CD4-positive, alpha-beta T cell treated with Interleukin-4 for 1 hour (primary cell): ENCODE data around the gene PBX4.
"Not testable (repeated sequence)": the region's sequence is repeated elsewhere in the genome, so short reads cannot be mapped to it uniquely, and the experiment has no call there.

Experiments
- DNase-seq, 2 donors: peaks; one replicate each; pipeline ENCODE4 v3.0.0-alpha.2; 2020 to 2022

PBX4 gene

GRCh38 chr19:19626516-19627472 lies 8.3 kb upstream of the PBX4 start:
- DNase-seq = no peak

GRCh38 chr19:19624032-19624570 lies 5.6 kb upstream of the PBX4 start:
- no peak for DNase-seq

DNA sequence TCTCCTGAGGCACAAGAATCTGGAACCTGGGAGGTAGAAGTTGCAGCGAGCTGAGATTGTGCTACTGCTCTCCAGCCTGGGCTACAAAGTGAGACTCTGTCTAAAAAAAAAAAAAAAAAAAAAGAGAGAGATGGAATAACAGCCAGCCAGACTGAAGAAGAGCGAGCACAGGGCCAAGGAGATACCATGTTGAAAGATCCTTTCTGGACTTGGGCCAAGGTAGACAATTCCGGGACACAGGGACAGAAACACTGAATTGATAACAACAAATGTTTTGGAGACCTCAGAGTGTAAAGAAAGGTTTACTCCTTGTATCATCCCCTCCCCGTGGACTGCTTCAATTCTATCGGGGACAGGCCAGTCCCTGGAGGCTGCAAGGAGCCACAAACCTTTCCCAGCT lies 4.9 kb upstream of the PBX4 start:
- DNase-seq = no peak

- no peak for DNase-seq
Observed at GRCh38 chr19:19619849-19620210, 1.3 kb upstream of the PBX4 start.

GRCh38 chr19:19619181-19619848 lies 828 bp upstream of the PBX4 start:
- DNase-seq = no peak

DNA sequence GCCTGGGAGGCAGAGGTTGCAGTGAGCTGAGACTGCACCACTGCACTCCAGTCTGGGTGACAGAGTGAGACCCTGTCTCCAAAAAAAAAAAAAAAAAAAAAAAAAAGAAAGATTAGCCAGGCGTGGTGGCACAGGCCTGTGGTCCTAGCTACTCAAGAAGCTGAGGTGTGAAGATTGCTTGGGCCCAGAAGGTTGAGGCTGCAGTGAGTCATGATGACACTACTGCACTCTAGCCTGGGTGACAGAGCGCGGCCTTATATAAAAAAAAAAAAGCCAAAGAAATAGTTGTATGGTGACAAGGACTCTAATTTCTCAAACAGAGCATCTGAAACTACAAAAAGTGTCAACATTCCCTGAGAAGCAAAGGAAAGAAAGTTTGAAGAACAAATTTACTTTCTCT lies 3.4 kb downstream of the PBX4 start:
- DNase-seq = peak; percentile 67 to 72

GRCh38 chr19:19613506-19613905 lies 5.0 kb downstream of the PBX4 start:
- DNase-seq = no peak

- no peak for DNase-seq
Observed at GRCh38 chr19:19610376-19611202, 7.9 kb downstream of the PBX4 start.

DNA sequence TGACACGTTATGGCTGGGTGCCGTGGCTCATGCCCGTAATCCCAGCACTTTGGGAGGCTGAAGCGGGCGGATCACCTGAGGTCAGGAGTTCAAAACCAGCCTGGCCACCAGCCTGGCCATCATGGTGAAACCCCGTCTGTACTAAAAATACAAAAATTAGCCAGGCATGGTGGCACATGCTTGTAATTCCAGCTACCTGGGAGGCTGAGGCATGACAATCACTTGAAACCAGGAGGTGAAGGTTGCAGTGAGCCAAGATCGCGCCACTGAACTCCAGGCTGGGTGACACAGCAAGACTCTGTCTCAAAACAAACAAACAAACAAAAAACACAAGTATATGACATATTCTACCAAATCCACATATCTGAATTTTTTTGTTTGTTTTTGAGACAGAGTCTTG lies 11.8 kb downstream of the PBX4 start:
- not testable (repeated sequence) for DNase-seq

GRCh38 chr19:19606021-19606420 lies 12.5 kb downstream of the PBX4 start:
- peak; percentile 56 to 82 for DNase-seq

DNA sequence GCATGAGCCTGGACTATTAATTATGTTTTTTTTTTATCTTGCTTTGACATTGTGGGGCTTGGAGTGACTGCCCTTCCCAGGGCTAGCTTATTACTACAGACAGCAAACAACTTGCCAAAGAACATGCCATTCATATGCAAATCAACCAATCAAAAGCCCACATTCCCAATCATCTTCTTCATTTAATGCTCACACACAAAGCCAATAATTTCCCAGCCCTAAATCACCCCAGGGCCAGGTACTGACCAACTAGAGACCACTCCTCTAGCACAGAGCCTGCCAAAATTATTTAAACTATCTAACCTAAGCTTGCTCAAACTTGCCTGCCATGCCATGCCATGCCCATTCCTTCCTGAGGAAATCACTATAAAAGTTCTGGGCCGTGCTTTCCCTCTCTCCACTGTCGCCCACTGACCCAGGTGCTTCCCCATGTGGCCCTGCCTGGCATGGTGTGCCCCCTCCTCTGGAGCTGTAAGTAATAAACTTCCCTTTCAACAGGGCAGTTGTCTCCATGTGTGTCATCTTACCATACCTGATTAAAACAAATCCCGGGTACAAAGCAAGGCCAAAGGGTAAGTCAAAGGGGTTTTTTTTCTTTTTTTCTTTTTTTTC lies 15.7 kb downstream of the PBX4 start:
- no peak for DNase-seq

- DNase-seq = peak; percentile 42 to 77
Observed at GRCh38 chr19:19602136-19602712, 16.3 kb downstream of the PBX4 start.

DNA sequence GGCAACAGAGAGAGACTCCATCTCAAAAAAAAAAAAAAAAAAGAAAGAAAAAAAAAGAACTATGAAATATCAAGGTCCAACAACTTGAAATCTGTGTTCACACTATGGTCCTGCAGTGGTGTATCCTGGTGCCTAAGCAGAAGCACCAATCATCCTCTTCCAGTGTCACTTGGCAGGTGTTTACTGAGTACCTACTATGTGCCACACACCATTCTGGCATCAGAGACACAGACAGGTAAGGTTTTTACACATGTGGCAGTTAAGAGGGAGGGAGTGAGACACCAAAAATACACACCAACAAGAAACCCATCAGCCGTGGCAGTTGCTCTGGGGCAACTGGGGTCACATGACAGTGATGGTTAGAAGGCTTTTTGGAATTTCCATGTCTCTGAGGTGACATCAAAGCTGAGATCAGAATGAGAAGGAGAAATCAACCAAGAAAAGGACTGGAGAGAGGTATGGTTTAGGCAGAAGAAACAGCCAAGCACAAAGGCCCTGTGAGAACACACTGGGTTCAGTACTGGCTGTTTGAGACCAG lies 17.6 kb downstream of the PBX4 start:
- DNase-seq = peak in 1 of 2 donors; percentile 52

DNA sequence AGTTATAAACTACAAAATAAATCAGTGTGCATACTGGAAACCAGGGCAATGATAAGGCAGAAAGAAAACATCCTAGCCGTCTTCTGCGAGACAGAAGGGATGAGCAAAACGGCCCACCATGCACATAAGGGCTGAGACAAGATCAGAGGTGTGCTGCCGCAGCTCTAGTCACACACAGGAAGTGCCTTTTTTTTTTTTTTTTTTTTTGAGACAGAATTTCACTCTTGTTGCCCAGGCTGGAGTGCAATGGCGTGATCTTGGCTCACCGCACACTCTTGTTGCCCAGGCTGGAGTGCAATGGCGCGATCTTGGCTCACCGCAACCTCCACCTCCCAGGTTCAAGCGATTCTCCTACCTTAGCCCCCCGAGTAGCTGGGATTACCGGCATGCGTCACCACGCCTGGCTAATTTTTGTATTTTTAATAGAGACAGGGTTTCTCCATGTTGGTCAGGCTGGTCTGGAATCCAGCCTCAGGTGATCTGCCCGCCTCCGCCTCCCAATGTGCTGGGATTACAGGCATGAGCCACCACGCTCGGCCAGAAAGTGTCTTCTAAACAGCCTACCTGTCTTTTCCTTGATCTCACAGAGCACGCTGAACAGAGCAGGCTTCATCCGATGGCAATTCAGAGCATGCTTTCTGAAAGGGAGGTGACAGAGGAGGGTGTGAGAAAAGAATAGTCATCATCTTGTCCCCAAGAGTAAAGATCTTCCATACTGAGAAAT lies 19.6 kb downstream of the PBX4 start:
- peak; percentile 81 to 82 for DNase-seq

- DNase-seq = peak; percentile 79 to 94
Observed at GRCh38 chr19:19597809-19598306, 20.6 kb downstream of the PBX4 start.

DNA sequence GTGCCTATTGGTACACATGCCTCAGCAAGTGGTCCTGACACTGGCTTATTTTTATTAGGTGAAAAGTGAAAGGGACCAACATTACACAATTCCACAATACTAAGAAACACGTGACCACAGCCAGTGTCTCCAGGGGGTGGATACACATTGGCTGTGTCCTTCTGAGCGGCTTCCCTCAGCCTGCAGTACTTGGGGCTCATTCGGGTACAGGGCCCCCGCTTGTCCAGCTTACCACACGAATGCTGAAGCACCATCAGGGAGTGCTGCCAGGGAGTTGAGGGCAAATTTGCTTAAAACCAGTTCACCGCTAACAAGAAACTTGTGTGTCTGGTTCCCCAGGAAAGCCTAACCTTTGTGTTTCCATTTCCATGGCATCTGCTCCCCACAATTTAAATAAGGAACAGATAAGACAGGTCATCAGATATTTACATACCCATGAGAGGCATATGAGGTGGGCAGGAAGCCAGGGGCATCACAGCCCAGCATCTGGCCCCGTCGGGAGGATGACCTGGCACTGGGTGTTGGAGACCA lies 23.3 kb downstream of the PBX4 start:
- DNase-seq = no peak

DNA sequence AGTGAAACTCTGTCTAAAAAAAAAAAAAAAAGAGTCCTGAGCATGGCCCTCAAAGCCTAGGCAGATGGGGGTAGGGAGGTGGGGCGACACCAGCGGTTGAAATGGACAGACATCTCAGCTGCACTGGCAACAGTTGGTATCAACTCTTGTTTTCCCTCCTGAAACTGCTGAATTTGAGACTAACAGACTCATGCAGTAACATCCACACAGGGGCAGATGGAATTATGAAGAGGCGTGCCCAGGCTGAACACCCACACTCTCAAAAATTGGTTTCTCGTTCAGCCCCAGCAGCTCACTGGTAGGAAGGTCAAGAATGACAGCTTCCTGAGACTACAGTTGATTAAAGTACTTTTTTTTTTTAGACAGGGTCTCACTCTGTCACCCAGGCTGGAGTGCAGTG lies 24.1 kb downstream of the PBX4 start:
- no peak for DNase-seq

- DNase-seq = no peak
Observed at GRCh38 chr19:19592690-19593089, 25.8 kb downstream of the PBX4 start.

DNA sequence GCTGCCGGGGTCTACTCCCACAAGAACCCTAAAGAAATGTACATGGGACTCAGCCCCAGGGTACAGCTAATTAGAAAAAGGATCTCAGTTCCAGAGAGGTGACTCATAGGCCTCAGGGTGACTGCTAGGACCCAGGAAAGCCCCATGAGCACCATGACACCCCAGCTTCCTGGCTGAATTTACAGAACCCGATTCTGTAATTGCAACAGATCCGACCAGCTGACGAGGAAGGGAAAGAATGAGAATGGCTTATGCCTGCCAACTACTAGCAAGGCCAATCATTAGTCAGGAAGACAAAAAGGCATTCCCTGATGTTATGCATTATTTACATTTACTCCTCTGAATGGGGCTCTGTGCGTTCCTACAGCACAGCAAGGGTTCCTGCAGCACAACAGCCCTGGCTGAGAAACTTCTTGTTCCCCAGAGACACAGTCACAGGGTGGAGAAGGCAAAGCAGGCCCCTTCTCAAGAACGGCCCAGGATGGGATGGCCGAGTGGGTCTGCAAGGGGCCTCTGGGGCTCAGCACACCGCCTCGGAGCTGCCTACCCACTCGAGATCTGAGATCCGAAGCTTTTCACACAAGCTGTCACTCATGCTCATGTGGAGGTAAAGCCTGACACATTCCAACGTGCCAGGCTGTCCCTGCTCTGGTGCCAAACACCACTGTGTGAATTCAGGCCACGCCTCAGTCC lies 27.2 kb downstream of the PBX4 start:
- peak; percentile 80 to 85 for DNase-seq

- no peak for DNase-seq
Observed at GRCh38 chr19:19588546-19588945, 29.9 kb downstream of the PBX4 start.
